ENCODE results near the gene ZNF573. TPM values are rescaled to one million over a fixed set of nuclear protein-coding genes. Genes with fewer than 3 reads are reported as not detected.

ZNF573 gene
- total RNA-seq, 8 experiments from 2014 or later = 4.8 to 19.6 (median 11.3) TPM

- 20 to 100% (median 86%) methylated on average over 1 to 2 of the region's 2 CpGs; no CpG with 5 or more reads in 2 of the 10 experiments for WGBS, 10 experiments
- in situ Hi-C loops (cut with MboI; ENCODE audit: low pct_unique_long_range_greater_than_20kb in 2 of 9, low sequenced_read_pairs in 9 of 9, unreplicated experiment in 9 of 9) = no loop called here
- H3K4me1 ChIP-seq (replicated peaks in 1 of 2) = no peaks in the 10 kb centered on the region
- H3K4me3 ChIP-seq = no peak overlapping the region
- no peak overlapping the region for H3K27ac ChIP-seq
- ATAC-seq (replicated peaks in 6 of 8) = no peak
These were observed 54.2 kb downstream of the ZNF573 start for GRCh38 chr19:37725181-37725580.

GRCh38 chr19:37719927-37720265, 59.5 kb downstream of the ZNF573 start:
- H3K4me1 ChIP-seq (replicated peaks in 1 of 2) = peaks cover 6% of the 10 kb centered on the region in 2 donors
- ATAC-seq (replicated peaks in 6 of 8) = peak in 1 of 8 experiments; percentile 33
- no peak overlapping the region for H3K27ac ChIP-seq
- 0 to 59% (median 36%) methylated on average over 1 to 6 of the region's 8 CpGs; no CpG with 5 or more reads in 2 of the 10 experiments for WGBS, 10 experiments
- in situ Hi-C loops (cut with MboI; ENCODE audit: low pct_unique_long_range_greater_than_20kb in 2 of 9, low sequenced_read_pairs in 9 of 9, unreplicated experiment in 9 of 9) = no loop called here
- H3K4me3 ChIP-seq = peak overlapping the region; percentile 64 to 82 (median 71)

- in situ Hi-C loops (cut with MboI; ENCODE audit: low pct_unique_long_range_greater_than_20kb in 2 of 9, low sequenced_read_pairs in 9 of 9, unreplicated experiment in 9 of 9) = no loop called here
- peak; percentile 94 to 96 (median 96) for ATAC-seq (replicated peaks in 6 of 8)
- peaks cover 6% of the 10 kb centered on the region in 2 donors for H3K4me1 ChIP-seq (replicated peaks in 1 of 2)
- 0 to 7% (median 0%) methylated on average over 1 to 13 of the region's 54 CpGs; no CpG with 5 or more reads in 2 of the 10 experiments for WGBS, 10 experiments
- peak within 1 kb of the TSS; percentile 64 to 82 (median 71) for H3K4me3 ChIP-seq
- H3K27ac ChIP-seq = peak within 1 kb of the TSS; percentile 75 to 87
These were observed 60.1 kb downstream of the ZNF573 start, which contains the start of gene ZNF607 for GRCh38 chr19:37719111-37719926. TSS of gene ZNF607 (minus strand) at chr19:37719761. CDS start at chr19:37711618, 8,143 bp downstream.

- Histone ChIP-seq H3K4me3 (peak overlapping the region; percentile 64 to 82 (median 71)), H3K27ac (no peak overlapping the region)
- WGBS, 10 experiments = 29 to 90% (median 47%) methylated on average over 2 to 8 of the region's 10 CpGs; no CpG with 5 or more reads in 1 of the 10 experiments
These were observed 61.1 kb downstream of the ZNF573 start for GRCh38 chr19:37718304-37718703.

GRCh38 chr19:37716140-37716539, 63.2 kb downstream of the ZNF573 start:
- H3K27ac ChIP-seq = no peak overlapping the region
- no peak overlapping the region for H3K4me3 ChIP-seq
- in situ Hi-C loops (cut with MboI; ENCODE audit: low pct_unique_long_range_greater_than_20kb in 2 of 9, low sequenced_read_pairs in 9 of 9, unreplicated experiment in 9 of 9) = no loop called here
- no peak for ATAC-seq (replicated peaks in 6 of 8)
- 50 to 100% (median 90%) methylated on average over 1 to 2 of the region's 2 CpGs; no CpG with 5 or more reads in 1 of the 10 experiments for WGBS, 10 experiments
- peaks cover 6% of the 10 kb centered on the region in 2 donors for H3K4me1 ChIP-seq (replicated peaks in 1 of 2)

More at GRCh38 chr19:37718304-37718703, 61.1 kb downstream of the ZNF573 start:
- ATAC-seq (replicated peaks in 6 of 8) = no peak
- peaks cover 6% of the 10 kb centered on the region in 2 donors for H3K4me1 ChIP-seq (replicated peaks in 1 of 2)
- in situ Hi-C loops (cut with MboI; ENCODE audit: low pct_unique_long_range_greater_than_20kb in 2 of 9, low sequenced_read_pairs in 9 of 9, unreplicated experiment in 9 of 9) = no loop called here

- H3K27ac ChIP-seq = no peak overlapping the region
- H3K4me3 ChIP-seq = no peak overlapping the region
- no peaks in the 10 kb centered on the region for H3K4me1 ChIP-seq (replicated peaks in 1 of 2)
- no peak for ATAC-seq (replicated peaks in 6 of 8)
- in situ Hi-C loops (cut with MboI; ENCODE audit: low pct_unique_long_range_greater_than_20kb in 2 of 9, low sequenced_read_pairs in 9 of 9, unreplicated experiment in 9 of 9) = no loop called here
- WGBS, 10 experiments = 72 to 97% (median 93%) methylated on average over 3 to 7 of the region's 7 CpGs; no CpG with 5 or more reads in 1 of the 10 experiments
These were observed 73.3 kb downstream of the ZNF573 start for GRCh38 chr19:37706052-37706605.

- ATAC-seq (replicated peaks in 6 of 8) = no peak
- in situ Hi-C loops (cut with MboI; ENCODE audit: low pct_unique_long_range_greater_than_20kb in 2 of 9, low sequenced_read_pairs in 9 of 9, unreplicated experiment in 9 of 9) = no loop called here
These were observed 80.3 kb downstream of the ZNF573 start for GRCh38 chr19:37699057-37699456.

GRCh38 chr19:37698216-37698615, 81.2 kb downstream of the ZNF573 start:
- Histone ChIP-seq H3K27ac (no peak overlapping the region), H3K4me1 (replicated peaks in 1 of 2) (no peaks in the 10 kb centered on the region), H3K4me3 (no peak overlapping the region)
- 80 to 100% (median 95%) methylated on average over 1 to 4 of the region's 6 CpGs; no CpG with 5 or more reads in 2 of the 10 experiments for WGBS, 10 experiments
- in situ Hi-C loops (cut with MboI; ENCODE audit: low pct_unique_long_range_greater_than_20kb in 2 of 9, low sequenced_read_pairs in 9 of 9, unreplicated experiment in 9 of 9) = no loop called here
- no peak for ATAC-seq (replicated peaks in 6 of 8)

More at GRCh38 chr19:37699057-37699456, 80.3 kb downstream of the ZNF573 start:
- 71 to 100% (median 93%) methylated on average over 2 to 5 of the region's 5 CpGs; no CpG with 5 or more reads in 1 of the 10 experiments for WGBS, 10 experiments
- Histone ChIP-seq H3K27ac (no peak overlapping the region), H3K4me3 (no peak overlapping the region), H3K4me1 (replicated peaks in 1 of 2) (no peaks in the 10 kb centered on the region)

GRCh38 chr19:37695144-37695899, 84.1 kb downstream of the ZNF573 start:
- Histone ChIP-seq H3K4me1 (replicated peaks in 1 of 2) (peaks cover 0 to 6% of the 10 kb centered on the region in 2 donors), H3K27ac (no peak overlapping the region), H3K4me3 (no peak overlapping the region)
- WGBS, 10 experiments = 25 to 96% (median 67%) methylated on average over 2 to 3 of the region's 3 CpGs; no CpG with 5 or more reads in 1 of the 10 experiments
- in situ Hi-C loops (cut with MboI; ENCODE audit: low pct_unique_long_range_greater_than_20kb in 2 of 9, low sequenced_read_pairs in 9 of 9, unreplicated experiment in 9 of 9) = no loop called here
- no peak for ATAC-seq (replicated peaks in 6 of 8)

- in situ Hi-C loops (cut with MboI; ENCODE audit: low pct_unique_long_range_greater_than_20kb in 2 of 9, low sequenced_read_pairs in 9 of 9, unreplicated experiment in 9 of 9) = no loop called here
- no peak overlapping the region for H3K27ac ChIP-seq
- H3K4me1 ChIP-seq (replicated peaks in 1 of 2) = peaks cover 0 to 6% of the 10 kb centered on the region in 2 donors
- ATAC-seq (replicated peaks in 6 of 8) = no peak
- WGBS, 10 experiments = 40 to 100% (median 88%) methylated on average over 1 to 8 of the region's 11 CpGs; no CpG with 5 or more reads in 2 of the 10 experiments
- H3K4me3 ChIP-seq = no peak overlapping the region
These were observed 86.3 kb downstream of the ZNF573 start for GRCh38 chr19:37692956-37693620.

- Histone ChIP-seq H3K27ac (peak overlapping the region; percentile 58 to 68), H3K4me3 (peak overlapping the region; percentile 49 to 60 (median 56)), H3K4me1 (replicated peaks in 1 of 2) (peaks cover 0 to 6% of the 10 kb centered on the region in 2 donors)
- in situ Hi-C loops (cut with MboI; ENCODE audit: low pct_unique_long_range_greater_than_20kb in 2 of 9, low sequenced_read_pairs in 9 of 9, unreplicated experiment in 9 of 9) = no loop called here
- peak; percentile 81 to 99 (median 97) for ATAC-seq (replicated peaks in 6 of 8)
- WGBS, 10 experiments = 0 to 7% (median 3%) methylated on average over 1 to 38 of the region's 48 CpGs
These were observed 87.4 kb downstream of the ZNF573 start for GRCh38 chr19:37691881-37692504.
